ENCODE results near the gene LSM14B. TPM values are rescaled to one million over a fixed set of nuclear protein-coding genes. Genes with fewer than 3 reads are reported as not detected.

The LSM14B gene
- total RNA-seq, 1 donor from 2014 or later: 64.3 TPM

DNA sequence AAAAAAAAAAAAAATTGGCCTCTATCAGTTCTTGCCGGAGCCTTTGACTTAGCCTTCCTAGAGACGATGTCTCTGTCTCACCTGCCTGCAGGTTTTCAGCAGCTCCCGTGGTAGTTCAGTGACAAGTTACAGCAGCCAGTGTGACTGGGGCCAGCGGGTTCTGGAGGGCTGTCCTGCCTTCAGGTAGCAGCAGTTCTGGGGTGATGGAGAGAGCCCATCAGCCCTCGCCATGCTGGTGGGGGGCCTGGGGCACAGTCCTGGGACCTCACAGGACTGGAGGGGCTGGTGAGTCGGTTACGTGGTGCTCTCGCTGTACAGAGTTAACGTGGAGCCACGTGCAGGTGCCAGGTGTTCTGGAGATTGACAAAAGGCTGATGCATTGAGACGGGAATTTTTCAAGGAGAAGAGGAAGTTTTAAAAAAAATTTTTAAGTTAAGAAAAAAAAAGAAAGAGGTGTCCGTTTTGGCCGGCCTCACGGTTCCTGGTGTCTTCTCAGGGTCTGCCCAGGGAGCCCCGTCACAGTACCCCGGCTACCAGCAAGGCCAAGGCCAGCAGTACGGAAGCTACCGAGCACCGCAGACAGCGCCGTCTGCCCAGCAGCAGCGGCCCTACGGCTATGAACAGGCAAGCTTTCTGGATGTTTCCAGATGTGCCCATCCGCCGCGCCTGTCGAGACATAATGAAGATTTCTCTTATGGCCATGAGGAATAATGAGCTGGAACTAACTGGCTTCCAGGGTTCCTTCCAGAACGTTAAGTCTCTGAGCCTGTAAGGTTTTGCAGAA, 51.9 kb downstream of the LSM14B start:
- H3K4me3 Mint-ChIP-seq: no peak overlapping the region
- no peak overlapping the region for H3K27ac Mint-ChIP-seq
- DNase-seq (ENCODE audit: low spot score in 2 of 2, unreplicated experiment in 2 of 2): no peak
- H3K27me3 Mint-ChIP-seq (ENCODE audit: low read depth): no peaks in the 10 kb centered on the region
- no peaks in the 10 kb centered on the region for H3K9me3 Mint-ChIP-seq
- peaks cover 20% of the 10 kb centered on the region for H3K36me3 Mint-ChIP-seq
- H3K4me1 Mint-ChIP-seq: no peaks in the 10 kb centered on the region
- TF ChIP-seq, protein P1, sequence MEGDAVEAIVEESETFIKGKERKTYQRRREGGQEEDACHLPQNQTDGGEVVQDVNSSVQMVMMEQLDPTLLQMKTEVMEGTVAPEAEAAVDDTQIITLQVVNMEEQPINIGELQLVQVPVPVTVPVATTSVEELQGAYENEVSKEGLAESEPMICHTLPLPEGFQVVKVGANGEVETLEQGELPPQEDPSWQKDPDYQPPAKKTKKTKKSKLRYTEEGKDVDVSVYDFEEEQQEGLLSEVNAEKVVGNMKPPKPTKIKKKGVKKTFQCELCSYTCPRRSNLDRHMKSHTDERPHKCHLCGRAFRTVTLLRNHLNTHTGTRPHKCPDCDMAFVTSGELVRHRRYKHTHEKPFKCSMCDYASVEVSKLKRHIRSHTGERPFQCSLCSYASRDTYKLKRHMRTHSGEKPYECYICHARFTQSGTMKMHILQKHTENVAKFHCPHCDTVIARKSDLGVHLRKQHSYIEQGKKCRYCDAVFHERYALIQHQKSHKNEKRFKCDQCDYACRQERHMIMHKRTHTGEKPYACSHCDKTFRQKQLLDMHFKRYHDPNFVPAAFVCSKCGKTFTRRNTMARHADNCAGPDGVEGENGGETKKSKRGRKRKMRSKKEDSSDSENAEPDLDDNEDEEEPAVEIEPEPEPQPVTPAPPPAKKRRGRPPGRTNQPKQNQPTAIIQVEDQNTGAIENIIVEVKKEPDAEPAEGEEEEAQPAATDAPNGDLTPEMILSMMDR (IDR thresholded peaks at IDR 0.05; ENCODE audit: unreplicated experiment): no peak

DNA sequence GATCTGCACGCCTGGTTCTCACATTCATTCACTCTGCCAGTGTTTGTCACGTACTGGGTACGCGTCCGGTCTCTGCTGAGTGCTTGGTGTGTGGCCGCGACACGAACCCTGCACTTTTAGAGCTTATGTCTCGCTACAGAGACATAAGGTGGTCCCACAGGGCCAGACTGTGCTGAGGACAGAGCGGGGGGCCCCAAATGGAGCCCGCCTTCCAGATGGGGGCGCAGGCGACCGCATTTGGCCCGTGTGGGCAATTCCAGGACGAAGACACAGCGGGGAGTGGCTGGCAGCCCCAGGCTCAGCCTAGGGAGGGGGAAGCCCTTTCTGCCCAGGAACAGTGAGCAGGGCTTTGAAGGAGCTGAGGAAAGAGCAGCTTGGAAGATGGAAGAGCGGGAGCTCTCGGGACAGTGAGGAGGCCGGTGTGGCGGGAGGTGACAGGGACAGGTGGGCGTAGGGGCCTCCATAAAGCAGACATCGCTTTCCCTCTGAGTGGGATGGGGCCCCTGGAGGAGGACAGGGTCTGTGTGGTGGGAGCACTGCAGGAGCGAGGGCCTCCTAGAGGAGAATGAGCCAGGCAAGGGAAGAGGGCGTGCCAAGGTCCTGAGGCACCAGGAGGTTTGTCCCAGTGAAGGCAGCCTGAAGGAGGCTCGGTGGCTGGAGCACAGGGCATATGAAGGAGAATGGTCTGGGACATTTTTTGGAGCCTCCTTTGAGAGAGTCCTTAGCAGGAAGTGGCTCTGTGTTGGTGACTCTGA, 52.8 kb downstream of the LSM14B start:
- Mint-ChIP-seq H3K27ac (no peak overlapping the region), H3K4me1 (no peaks in the 10 kb centered on the region), H3K36me3 (peaks cover 20% of the 10 kb centered on the region), H3K4me3 (no peak overlapping the region), H3K27me3 (ENCODE audit: low read depth) (no peaks in the 10 kb centered on the region), H3K9me3 (no peaks in the 10 kb centered on the region)
- TF ChIP-seq, protein P1 (IDR thresholded peaks at IDR 0.05; ENCODE audit: unreplicated experiment): no peak
- DNase-seq (ENCODE audit: low spot score in 2 of 2, unreplicated experiment in 2 of 2): no peak

DNA sequence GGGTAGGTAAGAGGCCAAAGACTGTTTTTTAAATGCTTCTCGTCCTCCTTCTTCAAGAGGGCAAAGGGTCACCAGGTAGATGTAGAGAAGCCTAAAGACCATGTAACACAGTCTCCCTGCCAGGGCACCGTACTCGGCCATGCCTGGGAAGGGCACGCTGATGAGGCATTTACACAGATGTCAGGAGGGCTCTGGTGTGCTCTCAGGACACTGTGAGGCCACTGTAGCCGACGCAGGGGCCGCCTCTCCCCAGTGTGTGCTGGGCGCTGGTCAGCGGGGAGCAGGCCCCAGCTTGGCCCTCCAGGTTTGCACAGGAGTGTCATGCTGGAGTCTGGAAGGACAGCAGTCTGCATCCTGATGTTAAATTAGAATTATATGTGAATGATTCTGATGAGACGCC, 53.4 kb downstream of the LSM14B start:
- Mint-ChIP-seq H3K27me3 (ENCODE audit: low read depth) (no peaks in the 10 kb centered on the region), H3K27ac (no peak overlapping the region), H3K4me1 (no peaks in the 10 kb centered on the region), H3K36me3 (peaks cover 20% of the 10 kb centered on the region), H3K4me3 (no peak overlapping the region), H3K9me3 (no peaks in the 10 kb centered on the region)
- DNase-seq (ENCODE audit: low spot score in 2 of 2, unreplicated experiment in 2 of 2): no peak
- TF ChIP-seq, protein P1 (IDR thresholded peaks at IDR 0.05; ENCODE audit: unreplicated experiment): no peak

DNA sequence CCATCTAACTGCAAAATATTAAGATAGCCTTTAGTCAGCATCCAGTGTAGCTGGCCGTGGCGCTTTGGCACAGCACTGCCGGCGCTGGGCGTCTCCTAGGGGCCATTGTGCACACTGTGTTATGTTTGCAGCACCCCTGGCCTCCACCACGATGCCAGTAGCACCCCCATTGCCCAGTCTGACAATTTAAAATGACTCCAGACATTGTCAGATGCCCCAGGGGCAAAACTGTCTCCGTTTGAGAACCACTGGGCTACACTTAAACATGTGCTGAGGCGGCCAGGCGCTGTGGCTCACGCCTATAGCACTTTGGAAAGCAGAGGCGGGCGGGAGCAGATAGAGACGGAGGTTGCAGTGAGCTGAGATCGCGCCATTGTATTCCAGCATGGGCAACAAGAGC, 54.6 kb downstream of the LSM14B start:
- TF ChIP-seq, protein P1 (IDR thresholded peaks at IDR 0.05; ENCODE audit: unreplicated experiment): no peak
- Mint-ChIP-seq H3K9me3 (no peaks in the 10 kb centered on the region), H3K36me3 (peaks cover 18% of the 10 kb centered on the region), H3K4me3 (no peak overlapping the region), H3K27me3 (ENCODE audit: low read depth) (no peaks in the 10 kb centered on the region), H3K4me1 (peaks cover 3% of the 10 kb centered on the region), H3K27ac (no peak overlapping the region)
- no peak for DNase-seq (ENCODE audit: low spot score in 2 of 2, unreplicated experiment in 2 of 2)

DNA sequence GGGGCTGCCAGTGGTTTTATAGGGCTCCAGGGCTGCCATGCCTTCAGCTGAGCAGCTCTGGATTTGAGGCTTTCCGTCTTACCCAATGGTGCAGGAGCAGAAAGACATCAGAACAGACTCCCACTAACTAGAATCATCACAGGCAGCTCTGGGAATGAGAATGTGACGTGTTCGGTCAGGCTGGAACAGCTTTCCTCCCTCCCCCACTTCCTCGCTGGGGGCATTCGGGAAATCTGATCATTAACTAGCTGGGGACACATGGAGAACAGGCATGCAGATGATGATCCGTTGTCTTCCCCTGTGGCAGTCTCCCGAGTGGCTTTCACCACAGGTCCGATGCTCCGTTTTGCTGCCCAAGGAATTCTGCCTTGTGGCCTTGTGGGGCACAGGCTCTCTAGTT, 55.0 kb downstream of the LSM14B start:
- Mint-ChIP-seq H3K27ac (no peak overlapping the region), H3K9me3 (no peaks in the 10 kb centered on the region), H3K4me1 (peaks cover 7% of the 10 kb centered on the region), H3K27me3 (ENCODE audit: low read depth) (no peaks in the 10 kb centered on the region), H3K4me3 (no peak overlapping the region), H3K36me3 (peaks cover 18% of the 10 kb centered on the region)
- DNase-seq (ENCODE audit: low spot score in 2 of 2, unreplicated experiment in 2 of 2): no peak
- TF ChIP-seq, protein P1 (IDR thresholded peaks at IDR 0.05; ENCODE audit: unreplicated experiment): no peak
